Trophoblast cell (in vitro differentiated cells and primary cell): ENCODE data around the gene DLG1.
A peak's percentile ranks its signal among the peaks of the same experiment; 100 is the strongest.

Experiments
- DNase-seq, 2 donors: peaks; one replicate each; pipeline ENCODE4 v3.0.0-alpha.2; 2016
- H2AFZ ChIP-seq: 2 replicates; pipeline ENCODE4 v1.6.1; 2013; ENCODE audit warnings: low read length, moderate library complexity, mild to moderate bottlenecking; ENCODE audit not compliant: insufficient read depth, poor library complexity
- H2AK5ac ChIP-seq: 2 replicates; pipeline ENCODE4 v1.6.1; 2013; ENCODE audit warnings: mild to moderate bottlenecking, low read length
- H2BK120ac ChIP-seq: 2 replicates; pipeline ENCODE4 v1.6.1; 2013; ENCODE audit warnings: low read length, mild to moderate bottlenecking, moderate library complexity; ENCODE audit not compliant: insufficient read depth, poor library complexity
- H2BK12ac ChIP-seq: 2 replicates; pipeline ENCODE4 v1.6.1; 2013; ENCODE audit warnings: mild to moderate bottlenecking, low read length, moderate library complexity
- H2BK5ac ChIP-seq: 2 replicates; pipeline ENCODE4 v1.6.1; 2013; ENCODE audit warnings: low read length, low read depth, moderate library complexity, mild to moderate bottlenecking; ENCODE audit not compliant: poor library complexity
- H3K14ac ChIP-seq: 2 replicates; pipeline ENCODE4 v1.6.1; 2013; ENCODE audit warnings: mild to moderate bottlenecking, low read length
- H3K18ac ChIP-seq: 2 replicates; pipeline ENCODE4 v1.6.1; 2013; ENCODE audit warnings: mild to moderate bottlenecking, low read length
- H3K23ac ChIP-seq: 2 replicates; pipeline ENCODE4 v1.6.1; 2013; ENCODE audit warnings: low read length
- H3K27ac ChIP-seq: 2 replicates; pipeline ENCODE4 v1.5.1; 2013; ENCODE audit warnings: low read depth, mild to moderate bottlenecking, inconsistent platforms, low read length, moderate library complexity
- H3K27me3 ChIP-seq: 2 replicates; pipeline ENCODE4 v1.6.1; 2013; ENCODE audit warnings: inconsistent platforms, mild to moderate bottlenecking, low read length, moderate library complexity; ENCODE audit not compliant: insufficient read depth
- H3K36me3 ChIP-seq, 2 experiments: 1 replicate in 1 of 2; 2 replicates in 1 of 2; pipeline ENCODE4 v1.6.1; 2013; ENCODE audit warnings: low read length in 2 of 2, mild to moderate bottlenecking in 2 of 2, moderate library complexity in 1 of 2; ENCODE audit not compliant: insufficient read depth in 2 of 2, control insufficient read depth in 1 of 2
- H3K4ac ChIP-seq: 2 replicates; pipeline ENCODE4 v1.6.1; 2013; ENCODE audit warnings: low read depth, mild to moderate bottlenecking, low read length, moderate library complexity
- H3K4me1 ChIP-seq, 2 experiments: 1 replicate in 1 of 2; 2 replicates in 1 of 2; pipeline ENCODE4 v1.6.1; 2013; ENCODE audit warnings: low read length in 2 of 2, mild to moderate bottlenecking in 2 of 2, moderate library complexity in 1 of 2; ENCODE audit not compliant: insufficient read depth in 2 of 2, control insufficient read depth in 1 of 2
- H3K4me2 ChIP-seq: 2 replicates; pipeline ENCODE4 v1.6.1; 2013; ENCODE audit warnings: inconsistent platforms, mild to moderate bottlenecking, low read length, moderate library complexity
- H3K4me3 ChIP-seq: 2 replicates; pipeline ENCODE4 v1.5.1; 2013; ENCODE audit warnings: mild to moderate bottlenecking, low read depth, low read length, inconsistent platforms
- H3K79me1 ChIP-seq: one replicate; pipeline ENCODE4 v1.6.1; 2013; ENCODE audit warnings: low read length
- H3K79me2 ChIP-seq: 2 replicates; pipeline ENCODE4 v1.6.1; 2013; ENCODE audit warnings: low read length, mild to moderate bottlenecking; ENCODE audit not compliant: control insufficient read depth, insufficient read depth, poor library complexity
- H3K9ac ChIP-seq: 2 replicates; pipeline ENCODE4 v1.6.1; 2013; ENCODE audit warnings: mild to moderate bottlenecking, low read length
- H3K9me3 ChIP-seq: 2 replicates; pipeline ENCODE4 v1.6.1; 2013; ENCODE audit warnings: low read depth, mild to moderate bottlenecking, control low read depth, inconsistent platforms, low read length; ENCODE audit not compliant: insufficient read depth
- H4K12ac ChIP-seq: 2 replicates; pipeline ENCODE4 v1.6.1; 2013; ENCODE audit warnings: low read depth, mild to moderate bottlenecking, low read length, moderate library complexity
- H4K8ac ChIP-seq: 2 replicates; pipeline ENCODE4 v1.6.1; 2013; ENCODE audit warnings: low read depth, mild to moderate bottlenecking, low read length, moderate library complexity
- H4K91ac ChIP-seq: one replicate; pipeline ENCODE4 v1.6.1; 2013; ENCODE audit warnings: low read depth, mild to moderate bottlenecking, low read length, moderate library complexity
- WGBS: extraction: QIAGEN DNeasy Blood & Tissue Kit; methylation state at CpG from one replicate; pipeline ENCODE4 v1.1.7; 2013; ENCODE audit warnings: missing lambda C conversion rate; ENCODE audit not compliant: insufficient read length, insufficient coverage; ENCODE audit errors: extremely low coverage; 5-methylcytosine and 5-hydroxymethylcytosine counted together

Gene DLG1

DNA sequence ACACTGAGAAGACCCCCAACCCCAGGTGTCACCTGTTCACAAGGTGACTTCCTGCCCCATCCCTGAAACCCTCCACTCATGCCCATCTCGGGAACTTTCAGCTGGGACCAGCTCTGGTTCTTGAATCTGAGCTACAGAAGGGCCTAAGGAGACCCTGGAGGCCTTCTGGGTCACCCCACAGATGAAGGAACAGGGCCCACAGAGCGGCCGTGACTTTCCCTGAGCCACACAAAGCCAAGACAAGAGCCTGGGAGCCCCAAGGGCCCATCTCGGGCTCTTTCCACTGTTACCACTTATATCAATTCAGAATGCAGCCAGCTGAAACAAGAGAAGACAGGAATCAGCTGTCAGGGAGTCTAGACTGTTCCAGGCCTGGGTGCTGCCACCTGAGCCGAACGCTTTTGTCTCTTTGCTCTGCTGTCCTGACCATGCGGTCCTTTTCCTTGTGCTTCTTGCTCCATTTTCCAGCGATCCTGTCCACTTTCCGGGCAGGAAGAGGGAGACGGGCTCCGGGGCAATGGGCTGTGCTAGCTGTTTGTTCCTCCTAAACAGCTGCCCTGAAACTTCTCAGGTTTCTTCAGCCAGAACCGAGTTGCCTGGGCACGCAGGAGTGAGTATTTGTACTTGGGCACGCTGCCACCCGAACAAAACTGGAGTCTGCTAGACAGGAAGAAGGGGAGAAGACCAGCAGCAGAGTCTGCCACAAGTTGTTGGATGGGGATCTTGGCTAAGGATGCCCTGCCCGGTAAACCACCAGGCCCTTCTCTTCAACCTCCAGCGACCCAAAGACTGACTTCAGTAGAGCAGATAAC lies 301.8 kb downstream of the DLG1 start:
- H3K27me3 ChIP-seq: no peaks in the 10 kb centered on the region
- no CpG with 5 or more reads among the region's 17 CpGs for WGBS
- no peaks in the 10 kb centered on the region for H3K79me1 ChIP-seq
- no peak overlapping the region for H2BK12ac ChIP-seq
- H3K4ac ChIP-seq: no peak overlapping the region
- no peak overlapping the region for H3K4me3 ChIP-seq
- peaks cover 7% of the 10 kb centered on the region for H3K9me3 ChIP-seq
- H2AK5ac ChIP-seq: no peak overlapping the region
- H3K27ac ChIP-seq: no peak overlapping the region
- H3K4me2 ChIP-seq: no peak overlapping the region
- no peak overlapping the region for H4K12ac ChIP-seq
- no peak overlapping the region for H3K9ac ChIP-seq
- no peak overlapping the region for H2BK5ac ChIP-seq
- H2AFZ ChIP-seq: no peak overlapping the region
- H3K36me3 ChIP-seq: no peaks in the 10 kb centered on the region
- H4K8ac ChIP-seq: no peak overlapping the region
- no peaks in the 10 kb centered on the region for H3K4me1 ChIP-seq
- no peak overlapping the region for H4K91ac ChIP-seq
- no peak overlapping the region for H3K14ac ChIP-seq
- DNase-seq: no peak
- no peak overlapping the region for H3K18ac ChIP-seq
- no peak overlapping the region for H3K23ac ChIP-seq
- no peaks in the 10 kb centered on the region for H3K79me2 ChIP-seq
- H2BK120ac ChIP-seq: no peak overlapping the region

DNA sequence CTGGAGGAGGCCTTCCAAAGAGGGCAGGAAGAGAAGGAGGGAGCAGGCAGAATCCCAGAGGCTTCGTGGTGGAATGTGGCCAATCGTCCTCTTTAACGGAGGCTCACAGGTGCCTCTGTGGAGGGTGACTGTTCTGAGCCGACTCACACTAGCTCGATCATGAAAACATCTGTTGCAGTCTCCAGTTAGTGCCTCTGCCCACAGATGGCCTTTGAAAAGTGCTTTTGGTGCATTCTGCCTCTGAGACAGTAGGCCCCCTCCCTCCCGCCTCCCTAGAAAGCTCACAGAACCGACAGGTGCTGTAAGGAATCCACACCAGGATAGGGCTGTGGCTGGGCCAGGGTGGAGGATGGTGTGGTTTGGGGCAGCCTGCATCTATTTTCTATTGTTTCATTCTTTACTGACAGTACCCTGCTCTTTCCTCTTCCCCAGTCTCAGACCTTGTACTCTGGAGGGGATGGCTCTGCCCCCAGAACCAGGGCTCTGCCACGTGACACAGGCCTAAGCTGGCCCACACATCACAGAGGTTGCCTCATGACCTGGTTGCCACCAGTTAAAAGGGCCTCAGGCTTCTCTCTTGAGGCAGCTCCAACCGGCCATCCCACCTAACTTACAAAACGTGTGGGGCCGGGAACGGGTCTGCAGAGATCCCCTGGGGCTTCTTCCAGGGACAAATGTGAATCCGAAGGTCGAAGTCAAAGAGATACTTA lies 302.6 kb downstream of the DLG1 start:
- H3K4ac ChIP-seq: no peak overlapping the region
- H3K27ac ChIP-seq: no peak overlapping the region
- no peak overlapping the region for H3K23ac ChIP-seq
- no peak overlapping the region for H2AFZ ChIP-seq
- H3K79me2 ChIP-seq: no peaks in the 10 kb centered on the region
- no peaks in the 10 kb centered on the region for H3K36me3 ChIP-seq
- DNase-seq: no peak
- no peaks in the 10 kb centered on the region for H3K27me3 ChIP-seq
- no peaks in the 10 kb centered on the region for H3K4me1 ChIP-seq
- no peak overlapping the region for H4K91ac ChIP-seq
- H3K9ac ChIP-seq: no peak overlapping the region
- no CpG with 5 or more reads among the region's 14 CpGs for WGBS
- H2AK5ac ChIP-seq: no peak overlapping the region
- no peak overlapping the region for H3K4me3 ChIP-seq
- no peak overlapping the region for H3K14ac ChIP-seq
- H2BK12ac ChIP-seq: no peak overlapping the region
- no peak overlapping the region for H2BK120ac ChIP-seq
- no peak overlapping the region for H2BK5ac ChIP-seq
- no peak overlapping the region for H3K18ac ChIP-seq
- no peak overlapping the region for H3K4me2 ChIP-seq
- no peaks in the 10 kb centered on the region for H3K79me1 ChIP-seq
- no peak overlapping the region for H4K12ac ChIP-seq
- no peak overlapping the region for H4K8ac ChIP-seq
- peaks cover 7% of the 10 kb centered on the region for H3K9me3 ChIP-seq

DNA sequence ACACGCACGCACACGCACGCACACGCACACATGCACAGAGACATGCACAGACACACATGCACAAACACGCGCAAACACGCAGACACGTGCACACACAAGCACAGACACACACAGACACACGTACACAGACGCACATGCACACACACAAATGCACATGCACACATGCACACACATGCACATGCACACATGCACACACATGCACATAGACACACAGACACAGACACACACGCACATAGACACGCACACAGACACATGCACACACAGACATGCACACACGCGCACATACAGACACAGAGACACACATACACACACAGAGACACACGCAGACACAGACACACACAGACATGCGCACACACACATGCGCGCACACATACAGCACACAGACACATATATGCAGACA lies 303.4 kb downstream of the DLG1 start:
- Histone ChIP-seq H3K4me3 (peak overlapping the region; percentile 23), H3K4me2 (no peak overlapping the region), H2BK5ac (no peak overlapping the region), H3K9ac (no peak overlapping the region), H3K4ac (no peak overlapping the region), H3K14ac (no peak overlapping the region), H3K27ac (no peak overlapping the region), H3K23ac (no peak overlapping the region), H3K79me1 (no peaks in the 10 kb centered on the region), H2AFZ (no peak overlapping the region), H3K27me3 (no peaks in the 10 kb centered on the region), H2BK12ac (no peak overlapping the region), H3K4me1 (no peaks in the 10 kb centered on the region), H4K12ac (no peak overlapping the region), H4K91ac (no peak overlapping the region), H2AK5ac (no peak overlapping the region), H4K8ac (no peak overlapping the region), H3K18ac (no peak overlapping the region), H2BK120ac (no peak overlapping the region), H3K9me3 (peaks cover 7% of the 10 kb centered on the region), H3K79me2 (no peaks in the 10 kb centered on the region), H3K36me3 (no peaks in the 10 kb centered on the region)
- DNase-seq: no peak
- no CpG with 5 or more reads among the region's 19 CpGs for WGBS

DNA sequence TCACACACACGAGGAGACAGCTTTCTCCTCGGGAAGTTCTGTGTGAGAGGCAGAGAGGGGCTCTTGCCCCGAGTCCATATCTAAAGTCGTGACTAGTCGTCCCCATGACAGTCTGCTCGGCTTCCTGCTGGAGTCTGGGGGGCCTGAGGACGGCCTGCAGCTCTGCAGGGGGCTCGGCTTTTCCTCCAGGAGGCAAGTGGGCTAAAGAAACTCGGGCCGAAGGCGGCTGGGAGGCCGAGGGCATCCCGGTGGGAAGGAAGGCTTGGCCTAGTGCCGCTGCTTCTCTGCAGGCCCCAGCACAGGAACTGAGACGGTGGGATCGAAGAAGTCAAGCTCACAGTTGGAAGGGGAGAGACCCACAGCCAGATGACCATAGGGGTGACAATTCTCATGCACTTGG lies 304.4 kb downstream of the DLG1 start:
- no CpG with 5 or more reads among the region's 16 CpGs for WGBS

More for the DNA sequence above, 304.4 kb downstream of the DLG1 start:
- Histone ChIP-seq H3K79me2 (no peaks in the 10 kb centered on the region), H2AFZ (no peak overlapping the region), H3K36me3 (no peaks in the 10 kb centered on the region), H3K18ac (no peak overlapping the region), H3K9ac (no peak overlapping the region), H3K27me3 (no peaks in the 10 kb centered on the region), H3K14ac (no peak overlapping the region), H3K23ac (no peak overlapping the region), H3K79me1 (no peaks in the 10 kb centered on the region), H2BK5ac (no peak overlapping the region), H2BK12ac (no peak overlapping the region), H4K91ac (no peak overlapping the region), H3K4ac (no peak overlapping the region), H3K4me1 (no peaks in the 10 kb centered on the region), H4K12ac (no peak overlapping the region), H2AK5ac (no peak overlapping the region), H4K8ac (no peak overlapping the region), H3K4me3 (no peak overlapping the region), H3K27ac (no peak overlapping the region), H3K9me3 (peaks cover 7% of the 10 kb centered on the region), H2BK120ac (no peak overlapping the region), H3K4me2 (no peak overlapping the region)
- DNase-seq: no peak
